Pulmonary artery endothelial cell (primary cell): ENCODE measurements around the gene IQGAP1. TPM values are rescaled to one million over a fixed set of nuclear protein-coding genes. Genes with fewer than 3 reads are reported as not detected.
"Not testable (repeated sequence)": the region's sequence is repeated elsewhere in the genome, so short reads cannot be mapped to it uniquely, and the experiment has no call there.

Source experiments
- DNase-seq: peaks from one replicate; pipeline ENCODE4 v3.0.0-alpha.2; 2011; ENCODE audit warnings: low read depth, low spot score
- total RNA-seq: library from RNA; depleted of rRNA; stranded (reverse); fragments of >200 nt; gene quantifications from 2 replicates; pipeline ENCODE4 v1.2.3, GENCODE V29; 2014

IQGAP1 gene
- total RNA-seq: 197 and 214 TPM in 2 replicates

- peak; percentile 78 for DNase-seq
Observed at GRCh38 chr15:90387534-90388461, at the start of gene IQGAP1. IQGAP1 (plus strand) TSS chr15:90388242; CDS start chr15:90388342, 100 bp downstream.

GRCh38 chr15:90338532-90338931 is 49.5 kb upstream of the IQGAP1 start:
- DNase-seq: no peak

- no peak for DNase-seq
Observed at GRCh38 chr15:90340345-90340744, 47.7 kb upstream of the IQGAP1 start.

GRCh38 chr15:90343302-90343790 is 44.7 kb upstream of the IQGAP1 start:
- peak; percentile 54 for DNase-seq

- DNase-seq: no peak
Observed at GRCh38 chr15:90344662-90345061, 43.4 kb upstream of the IQGAP1 start.

GRCh38 chr15:90345857-90346256 is 42.2 kb upstream of the IQGAP1 start:
- no peak for DNase-seq

GRCh38 chr15:90347431-90348065 is 40.5 kb upstream of the IQGAP1 start:
- not testable (repeated sequence) for DNase-seq

GRCh38 chr15:90348456-90348855 is 39.6 kb upstream of the IQGAP1 start:
- no peak for DNase-seq

- DNase-seq: no peak
Observed at GRCh38 chr15:90349072-90349471, 39.0 kb upstream of the IQGAP1 start.

GRCh38 chr15:90349821-90350220 is 38.2 kb upstream of the IQGAP1 start:
- DNase-seq: no peak

GRCh38 chr15:90351479-90352106 is 36.4 kb upstream of the IQGAP1 start:
- no peak for DNase-seq

GRCh38 chr15:90352107-90352893 is 35.7 kb upstream of the IQGAP1 start, which contains the start of gene ZNF774:
ZNF774 (plus strand) TSS chr15:90352284; CDS start chr15:90354661, 2,377 bp downstream.
- peak; percentile 71 for DNase-seq

GRCh38 chr15:90354986-90355385 is 33.1 kb upstream of the IQGAP1 start:
- DNase-seq: no peak

- DNase-seq: no peak
Observed at GRCh38 chr15:90358124-90359033, 29.7 kb upstream of the IQGAP1 start.

- no peak for DNase-seq
Observed at GRCh38 chr15:90360746-90361145, 27.3 kb upstream of the IQGAP1 start.

- no peak for DNase-seq
Observed at GRCh38 chr15:90362936-90363212, 25.2 kb upstream of the IQGAP1 start.

- no peak for DNase-seq
Observed at GRCh38 chr15:90364251-90364650, 23.8 kb upstream of the IQGAP1 start.

- DNase-seq: no peak
Observed at GRCh38 chr15:90365414-90366055, 22.5 kb upstream of the IQGAP1 start.

- no peak for DNase-seq
Observed at GRCh38 chr15:90367576-90367975, 20.5 kb upstream of the IQGAP1 start.

- DNase-seq: no peak
Observed at GRCh38 chr15:90375071-90375470, 13.0 kb upstream of the IQGAP1 start.
